ENCODE results near the gene MTA2.

The MTA2 gene

GRCh38 chr11:62543680-62544444 is 57.8 kb downstream of the MTA2 start:
- TF ChIP-seq CTCF (IDR thresholded peaks at IDR 0.05; ENCODE audit: borderline replicate concordance, insufficient read depth, low read depth, low read length): no peak
- no peak overlapping the region for H3K4me3 ChIP-seq (ENCODE audit: low read depth, low read length)

All from GM12875 (cell line).